Thyroid gland (tissue), 4 donors: Measurements from ENCODE around the gene SDS.

Experiments used
- POLR2A ChIP-seq, 2 donors: fragments of 450-650 bp; IDR thresholded peaks; one replicate each; pipeline ENCODE4 v1.6.1; 2017; ENCODE audit warnings: antibody characterized with exemption in 2 of 2, mild to moderate bottlenecking in 2 of 2, moderate library complexity in 1 of 2
- TF ChIP-seq, protein P1 (sequence below), 6 experiments: fragments of 200-600 bp in 3 of 6; fragments of 450-650 bp in 3 of 6; sonication (generic) in 3 of 6; IDR thresholded peaks; one replicate each; pipeline ENCODE4 v1.5.1; 2016 to 2019; ENCODE audit warnings: antibody characterized with exemption in 6 of 6, mild to moderate bottlenecking in 2 of 6, inconsistent platforms in 1 of 6, moderate library complexity in 1 of 6

DNA sequence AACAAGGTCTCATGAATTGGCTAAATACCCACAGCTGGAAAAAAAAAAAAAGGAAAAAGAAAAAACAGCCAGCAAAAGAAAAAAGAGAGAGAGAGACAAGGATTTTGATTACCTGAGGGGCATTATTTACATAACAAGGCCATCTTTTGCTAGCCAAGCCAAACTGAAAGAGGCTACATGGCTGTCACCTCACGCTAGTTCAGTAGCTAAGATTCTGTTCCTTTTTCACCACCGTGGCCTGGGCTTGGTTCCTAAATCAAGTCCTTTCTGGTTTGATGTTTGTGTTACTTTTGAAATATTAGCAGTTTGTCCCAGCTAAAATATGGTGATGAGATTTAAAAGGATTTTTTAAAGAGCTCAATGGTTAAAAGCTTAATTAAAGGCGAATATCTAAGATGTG lies 2.0 kb upstream of the SDS start:
- TF ChIP-seq, protein P1, sequence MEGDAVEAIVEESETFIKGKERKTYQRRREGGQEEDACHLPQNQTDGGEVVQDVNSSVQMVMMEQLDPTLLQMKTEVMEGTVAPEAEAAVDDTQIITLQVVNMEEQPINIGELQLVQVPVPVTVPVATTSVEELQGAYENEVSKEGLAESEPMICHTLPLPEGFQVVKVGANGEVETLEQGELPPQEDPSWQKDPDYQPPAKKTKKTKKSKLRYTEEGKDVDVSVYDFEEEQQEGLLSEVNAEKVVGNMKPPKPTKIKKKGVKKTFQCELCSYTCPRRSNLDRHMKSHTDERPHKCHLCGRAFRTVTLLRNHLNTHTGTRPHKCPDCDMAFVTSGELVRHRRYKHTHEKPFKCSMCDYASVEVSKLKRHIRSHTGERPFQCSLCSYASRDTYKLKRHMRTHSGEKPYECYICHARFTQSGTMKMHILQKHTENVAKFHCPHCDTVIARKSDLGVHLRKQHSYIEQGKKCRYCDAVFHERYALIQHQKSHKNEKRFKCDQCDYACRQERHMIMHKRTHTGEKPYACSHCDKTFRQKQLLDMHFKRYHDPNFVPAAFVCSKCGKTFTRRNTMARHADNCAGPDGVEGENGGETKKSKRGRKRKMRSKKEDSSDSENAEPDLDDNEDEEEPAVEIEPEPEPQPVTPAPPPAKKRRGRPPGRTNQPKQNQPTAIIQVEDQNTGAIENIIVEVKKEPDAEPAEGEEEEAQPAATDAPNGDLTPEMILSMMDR (IDR thresholded peaks at IDR 0.05), result no peak
- TF ChIP-seq POLR2A (IDR thresholded peaks at IDR 0.05), result no peak
